Liver (tissue), 3 donors: ENCODE measurements around the gene SZT2.

Source experiments
- EGR1 ChIP-seq, 2 donors: IDR thresholded peaks; 2 replicates each; pipeline ENCODE4 v1.6.1; 2016 to 2018; ENCODE audit warnings: antibody characterized with exemption in 2 of 2, low read depth in 2 of 2
- GABPA ChIP-seq, 2 donors: IDR thresholded peaks in 1 of 2; conservative IDR thresholded peaks in 1 of 2; 2 replicates each; pipeline ENCODE4 v1.6.1; 2016; ENCODE audit warnings: antibody characterized with exemption in 2 of 2, mild to moderate bottlenecking in 1 of 2, moderate library complexity in 1 of 2
- JUND ChIP-seq, 2 donors: IDR thresholded peaks; 2 replicates each; pipeline ENCODE4 v1.6.1; 2016; ENCODE audit warnings: antibody characterized with exemption in 2 of 2
- RXRA ChIP-seq, 2 donors: IDR thresholded peaks; 2 replicates each; pipeline ENCODE4 v1.6.1; 2017 to 2018; ENCODE audit warnings: antibody characterized with exemption in 2 of 2, mild to moderate bottlenecking in 1 of 2
- SP1 ChIP-seq: IDR thresholded peaks from 2 replicates; pipeline ENCODE4 v1.6.1; 2018; ENCODE audit warnings: antibody characterized with exemption, mild to moderate bottlenecking
- TAF1 ChIP-seq: conservative IDR thresholded peaks from 2 replicates; pipeline ENCODE4 v1.6.1; 2016; ENCODE audit warnings: antibody characterized with exemption, mild to moderate bottlenecking
- TF ChIP-seq, protein P1 (sequence below): fragments of 150-350 bp; IDR thresholded peaks from 2 replicates; pipeline ENCODE4 v1.5.1; 2017; ENCODE audit warnings: improper control_type of control experiment, low read depth, low read length; ENCODE audit not compliant: missing input control
- TF ChIP-seq, protein P2 (sequence below): IDR thresholded peaks from 2 replicates; pipeline ENCODE4 v1.6.1; 2016; ENCODE audit warnings: antibody characterized with exemption, mild to moderate bottlenecking
- TF ChIP-seq, protein P3 (sequence below): IDR thresholded peaks from 2 replicates; pipeline ENCODE4 v1.6.1; 2016; ENCODE audit warnings: antibody characterized with exemption
- TF ChIP-seq, protein P4 (sequence below): IDR thresholded peaks from 2 replicates; pipeline ENCODE4 v1.6.1; 2016; ENCODE audit warnings: antibody characterized with exemption
- donor health status: healthy.
- donor health status: healthy.

DNA sequence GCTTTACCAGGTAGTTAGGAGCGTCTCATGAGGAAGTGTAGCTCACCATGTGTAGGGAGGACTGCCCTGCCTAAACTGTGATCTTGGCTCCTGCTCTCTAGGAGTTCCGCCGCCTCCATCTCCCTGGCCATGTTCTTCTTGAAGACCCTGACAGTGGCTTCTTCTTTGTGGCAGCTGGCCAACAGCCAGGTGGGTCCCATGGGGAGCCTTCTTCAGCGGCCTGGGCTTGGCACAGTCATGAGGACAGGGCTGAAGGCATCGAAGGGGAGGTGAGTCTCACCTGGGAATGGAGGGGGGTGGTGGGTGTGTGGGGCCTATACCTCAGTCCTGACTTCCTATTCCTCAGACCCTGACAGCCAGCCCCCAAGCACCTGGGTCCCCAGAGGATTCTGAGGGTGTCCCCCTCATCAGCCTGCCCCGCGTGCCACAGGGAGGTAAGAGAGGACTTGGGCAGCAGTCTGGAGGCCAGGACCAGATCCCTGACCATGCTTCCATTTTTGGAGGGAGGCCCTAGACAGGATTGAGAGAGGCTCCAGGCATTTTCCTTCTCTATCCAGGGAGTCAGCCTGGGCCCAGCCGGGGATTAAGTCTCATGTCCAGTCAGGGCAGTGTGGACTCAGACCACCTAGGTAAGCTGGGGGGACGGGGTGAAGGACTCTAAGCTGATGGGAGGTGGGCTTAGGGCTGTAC, 42.6 kb downstream of the SZT2 start:
- TF ChIP-seq, protein P1, sequence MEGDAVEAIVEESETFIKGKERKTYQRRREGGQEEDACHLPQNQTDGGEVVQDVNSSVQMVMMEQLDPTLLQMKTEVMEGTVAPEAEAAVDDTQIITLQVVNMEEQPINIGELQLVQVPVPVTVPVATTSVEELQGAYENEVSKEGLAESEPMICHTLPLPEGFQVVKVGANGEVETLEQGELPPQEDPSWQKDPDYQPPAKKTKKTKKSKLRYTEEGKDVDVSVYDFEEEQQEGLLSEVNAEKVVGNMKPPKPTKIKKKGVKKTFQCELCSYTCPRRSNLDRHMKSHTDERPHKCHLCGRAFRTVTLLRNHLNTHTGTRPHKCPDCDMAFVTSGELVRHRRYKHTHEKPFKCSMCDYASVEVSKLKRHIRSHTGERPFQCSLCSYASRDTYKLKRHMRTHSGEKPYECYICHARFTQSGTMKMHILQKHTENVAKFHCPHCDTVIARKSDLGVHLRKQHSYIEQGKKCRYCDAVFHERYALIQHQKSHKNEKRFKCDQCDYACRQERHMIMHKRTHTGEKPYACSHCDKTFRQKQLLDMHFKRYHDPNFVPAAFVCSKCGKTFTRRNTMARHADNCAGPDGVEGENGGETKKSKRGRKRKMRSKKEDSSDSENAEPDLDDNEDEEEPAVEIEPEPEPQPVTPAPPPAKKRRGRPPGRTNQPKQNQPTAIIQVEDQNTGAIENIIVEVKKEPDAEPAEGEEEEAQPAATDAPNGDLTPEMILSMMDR: no peak
- no peak for TF ChIP-seq GABPA (IDR thresholded peaks at IDR 0.05 in 1 of 2, conservative IDR thresholded peaks at IDR 0.05 in 1 of 2)
- TF ChIP-seq, protein P2, sequence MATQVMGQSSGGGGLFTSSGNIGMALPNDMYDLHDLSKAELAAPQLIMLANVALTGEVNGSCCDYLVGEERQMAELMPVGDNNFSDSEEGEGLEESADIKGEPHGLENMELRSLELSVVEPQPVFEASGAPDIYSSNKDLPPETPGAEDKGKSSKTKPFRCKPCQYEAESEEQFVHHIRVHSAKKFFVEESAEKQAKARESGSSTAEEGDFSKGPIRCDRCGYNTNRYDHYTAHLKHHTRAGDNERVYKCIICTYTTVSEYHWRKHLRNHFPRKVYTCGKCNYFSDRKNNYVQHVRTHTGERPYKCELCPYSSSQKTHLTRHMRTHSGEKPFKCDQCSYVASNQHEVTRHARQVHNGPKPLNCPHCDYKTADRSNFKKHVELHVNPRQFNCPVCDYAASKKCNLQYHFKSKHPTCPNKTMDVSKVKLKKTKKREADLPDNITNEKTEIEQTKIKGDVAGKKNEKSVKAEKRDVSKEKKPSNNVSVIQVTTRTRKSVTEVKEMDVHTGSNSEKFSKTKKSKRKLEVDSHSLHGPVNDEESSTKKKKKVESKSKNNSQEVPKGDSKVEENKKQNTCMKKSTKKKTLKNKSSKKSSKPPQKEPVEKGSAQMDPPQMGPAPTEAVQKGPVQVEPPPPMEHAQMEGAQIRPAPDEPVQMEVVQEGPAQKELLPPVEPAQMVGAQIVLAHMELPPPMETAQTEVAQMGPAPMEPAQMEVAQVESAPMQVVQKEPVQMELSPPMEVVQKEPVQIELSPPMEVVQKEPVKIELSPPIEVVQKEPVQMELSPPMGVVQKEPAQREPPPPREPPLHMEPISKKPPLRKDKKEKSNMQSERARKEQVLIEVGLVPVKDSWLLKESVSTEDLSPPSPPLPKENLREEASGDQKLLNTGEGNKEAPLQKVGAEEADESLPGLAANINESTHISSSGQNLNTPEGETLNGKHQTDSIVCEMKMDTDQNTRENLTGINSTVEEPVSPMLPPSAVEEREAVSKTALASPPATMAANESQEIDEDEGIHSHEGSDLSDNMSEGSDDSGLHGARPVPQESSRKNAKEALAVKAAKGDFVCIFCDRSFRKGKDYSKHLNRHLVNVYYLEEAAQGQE: no peak
- TF ChIP-seq SP1: no peak
- TF ChIP-seq TAF1: no peak
- no peak for TF ChIP-seq JUND (IDR thresholded peaks at IDR 0.05)
- TF ChIP-seq RXRA (IDR thresholded peaks at IDR 0.05): no peak
- TF ChIP-seq, protein P3, sequence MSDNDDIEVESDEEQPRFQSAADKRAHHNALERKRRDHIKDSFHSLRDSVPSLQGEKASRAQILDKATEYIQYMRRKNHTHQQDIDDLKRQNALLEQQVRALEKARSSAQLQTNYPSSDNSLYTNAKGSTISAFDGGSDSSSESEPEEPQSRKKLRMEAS: no peak
- TF ChIP-seq, protein P4, sequence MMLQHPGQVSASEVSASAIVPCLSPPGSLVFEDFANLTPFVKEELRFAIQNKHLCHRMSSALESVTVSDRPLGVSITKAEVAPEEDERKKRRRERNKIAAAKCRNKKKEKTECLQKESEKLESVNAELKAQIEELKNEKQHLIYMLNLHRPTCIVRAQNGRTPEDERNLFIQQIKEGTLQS: no peak
- TF ChIP-seq EGR1 (IDR thresholded peaks at IDR 0.05; ENCODE audit: low read depth in 2 of 2): no peak
